GM23248 (cell line): ENCODE results near the gene POU5F2. TPM values are rescaled to one million over a fixed set of nuclear protein-coding genes. Genes with fewer than 3 reads are reported as not detected.

Experiments used
- DNase-seq: peaks from one replicate; pipeline ENCODE4 v3.0.0-alpha.2; 2015
- H2AFZ ChIP-seq: fragments of 200-600 bp; sonication (generic); 2 replicates; pipeline ENCODE4 v1.6.1; 2016; ENCODE audit warnings: antibody characterized with exemption
- H3F3A ChIP-seq: fragments of 200-600 bp; sonication (generic); 2 replicates; pipeline ENCODE4 v1.6.1; 2016; ENCODE audit warnings: mild to moderate bottlenecking, antibody characterized with exemption, mixed run types; ENCODE audit not compliant: insufficient read depth
- H3K27ac ChIP-seq: fragments of 200-600 bp; sonication (generic); 2 replicates; pipeline ENCODE4 v1.5.1; 2016; ENCODE audit warnings: mild to moderate bottlenecking
- H3K27me3 ChIP-seq: fragments of 200-600 bp; sonication (generic); replicated peaks from 2 replicates; pipeline ENCODE4 v1.6.1; 2016; ENCODE audit warnings: mild to moderate bottlenecking; ENCODE audit not compliant: insufficient read depth
- H3K36me3 ChIP-seq: fragments of 200-600 bp; sonication (generic); 2 replicates; pipeline ENCODE4 v1.6.1; 2016; ENCODE audit warnings: low read depth, mild to moderate bottlenecking
- H3K4me1 ChIP-seq: fragments of 200-600 bp; sonication (generic); 2 replicates; pipeline ENCODE4 v1.6.1; 2016; ENCODE audit warnings: mild to moderate bottlenecking; ENCODE audit not compliant: insufficient read depth
- H3K4me2 ChIP-seq: fragments of 200-600 bp; sonication (generic); one replicate; pipeline ENCODE4 v1.6.1; 2016; ENCODE audit warnings: mild to moderate bottlenecking; ENCODE audit not compliant: unreplicated experiment
- H3K4me3 ChIP-seq: fragments of 200-600 bp; sonication (generic); 2 replicates; pipeline ENCODE4 v1.5.1; 2016; ENCODE audit warnings: mild to moderate bottlenecking
- H3K79me2 ChIP-seq: fragments of 200-600 bp; sonication (generic); 2 replicates; pipeline ENCODE4 v1.6.1; 2016; ENCODE audit warnings: mild to moderate bottlenecking; ENCODE audit not compliant: insufficient read depth
- H3K9ac ChIP-seq: fragments of 200-600 bp; sonication (generic); 2 replicates; pipeline ENCODE4 v1.6.1; 2016; ENCODE audit warnings: mild to moderate bottlenecking
- H3K9me2 ChIP-seq: fragments of 200-600 bp; sonication (generic); 2 replicates; pipeline ENCODE4 v1.6.1; 2016; ENCODE audit warnings: mixed run types, mild to moderate bottlenecking, moderate library complexity; ENCODE audit not compliant: insufficient read depth
- H3K9me3 ChIP-seq: fragments of 200-600 bp; sonication (generic); one replicate; pipeline ENCODE4 v1.6.1; 2017; ENCODE audit warnings: low read depth
- H4K20me1 ChIP-seq: fragments of 200-600 bp; sonication (generic); 2 replicates; pipeline ENCODE4 v1.6.0; 2016; ENCODE audit not compliant: insufficient read depth
- EZH2 ChIP-seq: fragments of 200-600 bp; sonication (generic); IDR thresholded peaks from 2 replicates; pipeline ENCODE4 v1.6.1; 2018; ENCODE audit warnings: antibody characterized with exemption, mild to moderate bottlenecking; ENCODE audit not compliant: insufficient read depth, poor library complexity, severe bottlenecking
- EZH2phosphoT487 ChIP-seq: fragments of 200-600 bp; sonication (generic); IDR thresholded peaks from 2 replicates; pipeline ENCODE4 v1.6.1; 2018; ENCODE audit warnings: antibody characterized with exemption, moderate library complexity, mild to moderate bottlenecking, low read depth; ENCODE audit not compliant: insufficient read depth
- WGBS, 2 experiments: methylation state at CpG; one replicate each; pipeline ENCODE4 v1.1.6; 2015 to 2017; ENCODE audit warnings: low lambda C conversion rate in 2 of 2, low coverage in 1 of 2; ENCODE audit errors: missing lambda C conversion rate in 2 of 2; 5-methylcytosine and 5-hydroxymethylcytosine counted together
- in situ Hi-C: fragments of 300-500 bp; cut with MboI; formaldehyde crosslinking; loops from 2 replicates; pipeline ENCODE4 v1.15.0; 2020
- polyA plus RNA-seq: library from polyadenylated mRNA; unstranded; fragments of >200 nt; fragmentation: Nextera tagmentation; extraction: Ambion mirVana; gene quantifications from 2 replicates; pipeline ENCODE4 v1.2.1, GENCODE V29; 2016
- total RNA-seq: library from RNA; depleted of rRNA; stranded (reverse); fragments of >200 nt; shearing (Covaris generic); gene quantifications from 2 replicates; pipeline ENCODE4 v1.2.3, GENCODE V29; 2014

The POU5F2 gene
- total and polyA plus RNA-seq, 2 experiments from 2014 or later: 0.16 to 0.32 TPM

- Histone ChIP-seq H3F3A (no peaks in the 10 kb centered on the region), H3K27me3 (no peaks in the 10 kb centered on the region), H3K9me3 (no peaks in the 10 kb centered on the region), H3K36me3 (no peaks in the 10 kb centered on the region), H3K4me1 (no peaks in the 10 kb centered on the region), H3K4me3 (no peak overlapping the region), H2AFZ (no peak overlapping the region), H4K20me1 (no peaks in the 10 kb centered on the region), H3K9me2 (no peaks in the 10 kb centered on the region; the same call in 1 of the 2 replicates), H3K27ac (no peak overlapping the region), H3K79me2 (no peaks in the 10 kb centered on the region), H3K9ac (no peak overlapping the region), H3K4me2 (no peak overlapping the region)
- DNase-seq: no peak
- WGBS, 2 experiments: 94 to 98% methylated on average over 1 of the region's 1 CpG
- in situ Hi-C loops: no loop called here
- TF ChIP-seq EZH2phosphoT487 (no peak), EZH2 (no peak)
Observed at GRCh38 chr5:93726595-93726994, 14.8 kb downstream of the POU5F2 start.

- H3K9me2 ChIP-seq: no peaks in the 10 kb centered on the region; the same call in 1 of the 2 replicates
- in situ Hi-C loops: no loop called here
Observed at GRCh38 chr5:93724791-93725190, 16.6 kb downstream of the POU5F2 start.

GRCh38 chr5:93723681-93724080 lies 17.7 kb downstream of the POU5F2 start:
- DNase-seq: no peak
- H3K27me3 ChIP-seq: no peaks in the 10 kb centered on the region
- no peak overlapping the region for H3K4me2 ChIP-seq
- in situ Hi-C loops: no loop called here
- WGBS, 2 experiments: 36 to 38% methylated on average over 4 of the region's 4 CpGs
- H3K4me3 ChIP-seq: no peak overlapping the region
- TF ChIP-seq EZH2 (no peak), EZH2phosphoT487 (no peak)
- H3F3A ChIP-seq: no peaks in the 10 kb centered on the region
- no peak overlapping the region for H3K27ac ChIP-seq
- H3K9me2 ChIP-seq: no peaks in the 10 kb centered on the region; the same call in 1 of the 2 replicates
- no peaks in the 10 kb centered on the region for H3K9me3 ChIP-seq
- H3K4me1 ChIP-seq: no peaks in the 10 kb centered on the region
- no peak overlapping the region for H2AFZ ChIP-seq
- H3K9ac ChIP-seq: no peak overlapping the region
- H3K36me3 ChIP-seq: no peaks in the 10 kb centered on the region
- H3K79me2 ChIP-seq: no peaks in the 10 kb centered on the region
- H4K20me1 ChIP-seq: no peaks in the 10 kb centered on the region

More at GRCh38 chr5:93724791-93725190, 16.6 kb downstream of the POU5F2 start:
- H3K27ac ChIP-seq: no peak overlapping the region
- peak; percentile 19 for DNase-seq
- no peaks in the 10 kb centered on the region for H3K36me3 ChIP-seq
- no peaks in the 10 kb centered on the region for H3F3A ChIP-seq
- no peak for TF ChIP-seq EZH2
- TF ChIP-seq EZH2phosphoT487: no peak
- WGBS, 2 experiments: 89 to 94% methylated on average over 1 of the region's 1 CpG
- no peaks in the 10 kb centered on the region for H3K9me3 ChIP-seq
- no peaks in the 10 kb centered on the region for H3K27me3 ChIP-seq
- H2AFZ ChIP-seq: no peak overlapping the region
- no peaks in the 10 kb centered on the region for H4K20me1 ChIP-seq
- no peak overlapping the region for H3K9ac ChIP-seq
- no peaks in the 10 kb centered on the region for H3K79me2 ChIP-seq
- H3K4me2 ChIP-seq: no peak overlapping the region
- H3K4me3 ChIP-seq: no peak overlapping the region
- H3K4me1 ChIP-seq: no peaks in the 10 kb centered on the region

GRCh38 chr5:93723005-93723404 lies 18.4 kb downstream of the POU5F2 start:
- H3K4me3 ChIP-seq: no peak overlapping the region
- no peak overlapping the region for H3K9ac ChIP-seq
- H4K20me1 ChIP-seq: no peaks in the 10 kb centered on the region
- no peak overlapping the region for H3K27ac ChIP-seq
- no peak overlapping the region for H3K4me2 ChIP-seq
- in situ Hi-C loops: no loop called here
- no peaks in the 10 kb centered on the region for H3K4me1 ChIP-seq
- H3K27me3 ChIP-seq: no peaks in the 10 kb centered on the region
- no peaks in the 10 kb centered on the region for H3K9me3 ChIP-seq
- H3K9me2 ChIP-seq: no peaks in the 10 kb centered on the region; the same call in 1 of the 2 replicates
- no peaks in the 10 kb centered on the region for H3K36me3 ChIP-seq
- H2AFZ ChIP-seq: no peak overlapping the region
- DNase-seq: peak; percentile 28
- H3K79me2 ChIP-seq: no peaks in the 10 kb centered on the region
- H3F3A ChIP-seq: no peaks in the 10 kb centered on the region
- no peak for TF ChIP-seq EZH2phosphoT487
- no peak for TF ChIP-seq EZH2

GRCh38 chr5:93722588-93722987 lies 18.8 kb downstream of the POU5F2 start:
- H3K79me2 ChIP-seq: no peaks in the 10 kb centered on the region
- no peaks in the 10 kb centered on the region for H3K27me3 ChIP-seq
- no peak overlapping the region for H3K27ac ChIP-seq
- H3K4me3 ChIP-seq: no peak overlapping the region
- no peak for DNase-seq
- 70 to 76% methylated on average over 3 of the region's 3 CpGs for WGBS, 2 experiments
- in situ Hi-C loops: no loop called here
- H2AFZ ChIP-seq: no peak overlapping the region
- H3K9me3 ChIP-seq: no peaks in the 10 kb centered on the region
- no peaks in the 10 kb centered on the region for H4K20me1 ChIP-seq
- H3K36me3 ChIP-seq: no peaks in the 10 kb centered on the region
- no peak overlapping the region for H3K9ac ChIP-seq
- H3K4me1 ChIP-seq: no peaks in the 10 kb centered on the region
- H3K4me2 ChIP-seq: no peak overlapping the region
- TF ChIP-seq EZH2phosphoT487 (no peak), EZH2 (no peak)
- H3K9me2 ChIP-seq: no peaks in the 10 kb centered on the region; the same call in 1 of the 2 replicates
- no peaks in the 10 kb centered on the region for H3F3A ChIP-seq
